GM18505 (cell line): Measurements from ENCODE around the gene IL5RA.

Experiments used
- ATAC-seq: cut with Tn5 transposase; IDR thresholded peaks from one replicate; pipeline ENCODE4 v1.9.1; 2021; ENCODE audit not compliant: unreplicated experiment
- POLR2A ChIP-seq: IDR thresholded peaks from 4 replicates; pipeline ENCODE4 v1.6.1; 2011; ENCODE audit warnings: borderline replicate concordance; ENCODE audit not compliant: insufficient read depth, insufficient read length; ENCODE audit errors: extremely low read depth

IL5RA gene, protein sequence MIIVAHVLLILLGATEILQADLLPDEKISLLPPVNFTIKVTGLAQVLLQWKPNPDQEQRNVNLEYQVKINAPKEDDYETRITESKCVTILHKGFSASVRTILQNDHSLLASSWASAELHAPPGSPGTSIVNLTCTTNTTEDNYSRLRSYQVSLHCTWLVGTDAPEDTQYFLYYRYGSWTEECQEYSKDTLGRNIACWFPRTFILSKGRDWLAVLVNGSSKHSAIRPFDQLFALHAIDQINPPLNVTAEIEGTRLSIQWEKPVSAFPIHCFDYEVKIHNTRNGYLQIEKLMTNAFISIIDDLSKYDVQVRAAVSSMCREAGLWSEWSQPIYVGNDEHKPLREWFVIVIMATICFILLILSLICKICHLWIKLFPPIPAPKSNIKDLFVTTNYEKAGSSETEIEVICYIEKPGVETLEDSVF

DNA sequence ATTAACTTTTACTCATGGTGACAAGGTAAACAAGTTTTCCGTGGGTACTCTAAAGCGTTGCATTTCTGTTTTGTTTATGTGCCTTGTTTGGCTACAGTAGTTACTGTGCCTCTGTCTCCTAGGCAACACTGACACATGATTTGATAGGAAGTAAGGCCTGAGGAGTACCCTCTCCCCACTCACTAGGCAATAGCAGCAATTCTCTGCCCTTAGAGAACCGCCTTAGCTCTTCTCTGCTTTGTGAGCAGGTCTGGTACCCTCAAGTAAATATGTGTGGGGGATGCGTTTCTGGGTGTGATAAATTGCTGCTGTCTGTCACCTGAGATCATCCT is at the start of gene IL5RA:
Gene IL5RA, minus strand, starts transcription at position 76 of the 332 bp plus-strand sequence. CDS start 5,390 bp downstream, outside the sequence.
- peak; percentile 61 for ATAC-seq
- TF ChIP-seq POLR2A: no peak

DNA sequence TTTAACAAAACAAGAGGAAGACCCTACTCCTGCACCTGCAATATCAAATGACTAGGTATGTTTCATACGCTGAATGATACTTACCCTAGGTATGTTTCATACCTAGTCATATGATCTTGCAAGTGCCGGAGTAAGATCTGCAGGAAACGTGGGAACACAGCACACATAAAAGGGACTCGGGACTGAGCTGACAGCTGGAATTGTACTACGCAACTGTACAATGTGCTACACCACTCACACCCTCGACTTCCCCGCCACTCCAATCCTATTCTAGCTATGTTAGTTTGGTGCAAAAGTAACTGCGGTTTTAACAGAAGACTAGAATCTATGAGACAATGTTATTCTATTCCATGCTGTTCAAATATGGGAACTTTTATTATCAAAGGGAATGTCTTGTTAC is 47.3 kb upstream of the IL5RA start:
- no peak for ATAC-seq
- TF ChIP-seq POLR2A: no peak

DNA sequence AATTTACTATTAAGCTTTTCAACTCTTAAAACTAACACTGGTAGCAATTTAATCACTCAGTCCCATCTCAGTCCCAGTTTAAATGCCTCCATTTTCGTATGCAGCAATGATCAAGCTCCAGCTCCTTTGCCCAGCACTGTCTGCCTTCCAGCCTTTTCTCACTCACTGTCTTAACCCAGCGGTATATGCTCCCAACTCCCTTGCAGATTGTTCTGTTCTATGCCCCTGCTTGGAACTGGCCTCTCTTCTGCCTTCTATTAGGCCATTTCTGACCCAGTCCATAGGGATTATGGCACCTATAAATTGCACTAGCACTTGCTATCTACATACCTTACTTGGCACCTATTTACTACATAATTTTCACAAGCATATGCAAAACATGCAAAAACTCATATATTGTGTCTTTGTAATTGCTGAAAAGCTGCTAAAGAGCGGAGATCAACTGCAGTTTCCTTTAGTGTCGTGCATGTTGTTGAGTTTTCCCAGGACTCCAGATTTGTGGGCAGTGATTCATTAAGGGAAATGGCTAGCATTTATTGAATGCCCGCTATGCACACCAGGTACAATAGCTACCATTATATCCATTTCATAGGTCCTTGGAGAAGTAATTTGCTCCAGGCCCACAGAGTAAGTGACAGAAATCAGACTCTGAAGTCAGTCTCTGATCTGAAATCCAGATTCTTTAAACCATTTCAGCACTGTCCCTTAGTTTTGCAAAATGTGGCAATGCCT is 44.9 kb upstream of the IL5RA start:
- no peak for TF ChIP-seq POLR2A
- no peak for ATAC-seq

DNA sequence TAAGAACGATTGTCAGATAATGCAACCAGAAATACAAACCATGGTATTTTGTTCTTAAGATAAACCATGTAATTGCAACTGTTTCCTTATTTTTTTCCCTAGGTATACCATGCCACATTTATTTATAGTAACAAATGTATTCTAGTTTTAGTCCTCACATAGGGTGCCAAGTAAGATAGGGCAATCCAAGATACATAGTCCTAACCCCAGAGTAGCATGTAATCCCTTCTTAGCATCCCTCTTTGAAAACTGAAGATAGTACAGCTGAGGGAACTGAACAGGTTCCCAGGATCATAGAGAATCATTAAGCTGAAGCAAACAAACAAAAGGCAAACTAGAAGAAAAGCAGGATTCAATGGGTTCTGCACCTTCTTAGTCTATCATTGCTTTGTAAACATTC is 41.3 kb upstream of the IL5RA start:
- no peak for TF ChIP-seq POLR2A
- ATAC-seq: no peak

DNA sequence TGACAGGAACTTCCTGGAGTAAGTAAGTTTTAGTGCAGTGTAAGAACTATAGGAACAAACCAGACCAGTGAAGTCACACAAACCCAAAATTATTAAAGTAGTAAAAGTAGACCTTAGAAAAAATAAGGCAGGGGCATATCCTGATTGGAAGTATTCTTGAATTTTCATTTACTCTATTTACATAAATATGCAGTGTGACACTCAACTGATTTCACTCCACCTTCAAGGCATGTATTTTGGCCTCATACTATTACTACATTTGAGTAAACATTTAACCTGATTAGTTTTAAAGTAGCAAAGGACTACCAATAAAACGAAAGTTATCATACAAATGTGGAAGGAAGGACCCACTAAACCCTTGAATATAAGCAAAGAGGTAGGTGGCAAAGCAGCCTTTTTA is 39.4 kb upstream of the IL5RA start:
- ATAC-seq: no peak
- no peak for TF ChIP-seq POLR2A

DNA sequence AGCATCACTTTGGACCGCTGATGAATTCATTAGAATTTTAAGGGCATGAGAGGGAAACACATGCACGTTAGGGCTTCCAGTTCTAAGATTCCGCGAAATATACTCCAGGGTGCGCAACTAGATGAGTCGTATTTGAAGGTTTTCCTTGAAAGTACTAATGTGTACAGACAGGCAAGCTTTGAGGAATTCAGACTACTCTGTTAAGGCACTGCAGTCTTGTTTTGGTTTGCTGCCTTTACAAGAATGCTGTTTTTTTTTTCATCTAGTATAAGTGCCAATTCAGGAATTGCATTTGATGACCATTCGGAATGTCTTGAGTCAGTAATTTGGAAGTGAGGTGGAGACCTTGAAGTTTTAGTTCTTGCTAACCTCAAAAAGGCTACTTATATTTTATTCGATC is 35.7 kb upstream of the IL5RA start:
- TF ChIP-seq POLR2A: no peak
- no peak for ATAC-seq

DNA sequence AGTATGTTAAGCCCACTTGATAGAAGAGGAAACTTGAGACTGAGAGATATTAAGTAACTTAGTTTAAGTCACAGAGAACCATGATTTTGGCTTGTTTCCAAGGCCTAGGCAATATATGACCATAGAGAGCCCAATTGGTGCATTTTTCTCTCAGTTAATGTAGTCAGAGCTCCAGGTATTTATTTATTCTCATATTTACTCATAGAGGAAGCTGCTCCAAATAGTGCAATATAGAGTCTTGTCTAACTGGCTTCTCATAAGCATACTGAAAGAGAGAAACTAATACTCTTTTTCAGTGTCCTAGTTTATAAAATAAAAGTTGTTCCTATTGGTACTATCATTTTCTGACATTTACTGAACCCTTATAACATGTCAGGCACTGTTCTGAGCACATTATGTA is 31.8 kb upstream of the IL5RA start:
- ATAC-seq: no peak
- no peak for TF ChIP-seq POLR2A

DNA sequence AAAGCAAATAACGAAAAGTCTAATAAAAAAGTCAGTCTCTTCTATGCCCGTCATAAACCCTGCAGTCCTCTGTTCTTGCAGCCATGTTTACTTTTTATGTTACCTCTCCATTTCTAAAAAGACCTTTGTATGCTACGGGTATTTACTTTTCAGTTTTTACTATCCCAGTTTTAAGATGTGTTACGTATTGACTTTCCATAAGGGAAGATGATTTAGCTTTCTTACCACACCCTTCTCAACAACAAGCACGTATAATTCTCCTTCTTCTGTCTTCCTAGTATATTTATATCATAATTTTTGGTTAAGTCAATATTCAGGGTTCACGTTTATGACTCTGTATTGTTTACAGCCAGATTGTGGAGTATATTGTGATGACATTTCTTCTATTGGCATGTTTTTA is 27.4 kb upstream of the IL5RA start:
- no peak for TF ChIP-seq POLR2A
- ATAC-seq: no peak

DNA sequence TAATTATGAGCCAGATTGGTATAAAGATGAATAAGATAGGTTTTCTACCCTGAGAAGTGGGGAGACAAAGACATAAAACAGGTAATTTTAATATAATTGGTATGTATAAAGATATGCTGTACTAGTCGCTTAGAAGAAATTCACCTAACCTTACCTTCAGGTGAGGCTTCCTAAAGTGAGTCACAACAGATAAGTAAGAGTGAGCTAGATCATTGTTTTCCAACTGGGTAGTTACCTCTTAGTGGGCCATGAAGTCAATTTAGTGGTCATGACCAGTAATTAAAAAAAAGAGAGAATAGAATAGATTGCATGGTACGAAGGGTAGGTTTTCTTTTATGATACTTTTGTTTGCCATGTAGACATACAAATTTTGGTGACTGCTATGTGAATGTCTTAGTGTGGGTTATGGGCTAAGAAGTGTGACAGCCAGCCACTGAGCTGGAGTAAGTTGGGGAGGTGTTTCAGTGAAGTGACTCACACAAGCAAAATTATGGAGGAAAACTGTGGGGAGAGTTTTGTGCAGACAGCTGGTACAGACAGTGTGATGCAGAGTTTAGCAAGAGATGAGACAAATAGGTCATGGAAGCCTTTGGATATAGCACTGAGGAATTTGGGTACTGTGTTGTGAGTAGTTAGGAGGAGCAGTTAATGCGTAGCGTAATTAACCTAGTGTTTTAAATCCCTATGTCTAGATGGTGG is 24.7 kb upstream of the IL5RA start:
- no peak for TF ChIP-seq POLR2A
- ATAC-seq: no peak

DNA sequence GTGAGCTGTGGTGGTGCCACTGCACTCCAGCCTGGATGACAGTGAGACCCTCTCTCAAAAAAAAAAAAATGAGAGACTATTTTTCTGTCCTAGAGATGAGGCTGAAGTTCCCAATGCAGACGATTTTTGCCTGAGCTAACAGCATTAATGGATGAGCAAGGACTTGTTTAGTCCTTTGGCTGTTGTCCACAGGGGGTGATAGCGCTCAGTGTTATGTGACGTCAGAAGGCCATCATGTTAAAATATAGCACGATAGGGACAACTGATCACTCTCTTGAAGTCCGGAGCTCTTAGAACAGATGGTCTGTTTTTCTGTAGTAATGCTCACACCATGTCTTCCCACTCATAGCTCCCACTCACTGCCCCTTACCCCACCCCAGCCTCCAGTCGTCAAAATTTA is 23.3 kb upstream of the IL5RA start:
- no peak for ATAC-seq
- no peak for TF ChIP-seq POLR2A

DNA sequence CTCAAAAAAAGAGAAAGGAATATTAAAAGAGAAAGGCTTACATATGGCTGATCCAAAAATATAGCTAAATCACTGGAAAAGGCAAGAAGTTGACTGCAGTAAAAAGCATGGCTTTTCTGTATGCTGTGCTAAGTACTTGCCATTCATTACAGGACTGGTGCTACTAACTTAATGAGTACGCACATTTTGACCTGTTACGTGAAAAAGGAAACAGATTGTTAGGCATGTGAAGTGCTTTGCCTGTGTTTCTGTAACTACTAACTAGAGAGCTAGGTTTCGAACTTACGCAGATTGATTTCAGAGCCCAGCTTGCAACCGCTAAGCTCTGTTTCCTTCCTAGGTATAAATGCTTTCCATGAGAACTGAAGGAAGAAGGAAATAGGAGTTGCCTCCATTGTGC is 19.4 kb upstream of the IL5RA start:
- TF ChIP-seq POLR2A: no peak
- ATAC-seq: no peak

DNA sequence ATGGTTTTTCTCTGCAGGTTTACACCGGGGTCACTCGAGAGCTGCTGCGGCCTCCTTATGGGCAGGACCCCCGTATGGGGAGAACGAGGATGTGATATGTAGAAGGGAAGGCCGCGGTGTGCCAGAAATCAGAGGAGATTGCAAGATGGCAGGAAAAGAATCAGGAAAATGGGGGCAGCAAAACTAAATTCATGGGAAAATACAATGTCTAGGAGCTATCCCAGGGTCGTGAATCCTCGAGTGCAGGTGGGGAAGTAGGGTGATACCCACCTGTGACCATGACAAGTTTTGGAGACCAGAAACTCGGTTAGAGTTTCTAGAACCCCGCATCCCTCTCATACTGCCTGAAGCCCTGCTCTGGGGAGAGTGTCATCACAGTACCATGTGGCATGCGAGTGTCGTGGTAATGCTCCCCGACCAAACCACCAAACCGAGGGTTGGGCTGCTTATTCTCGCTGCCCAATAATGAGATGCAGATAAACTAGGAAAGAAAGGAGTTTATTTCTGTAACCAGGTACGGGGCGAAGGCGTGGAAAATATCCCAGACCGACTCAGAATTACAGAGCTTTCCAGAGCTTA is 17.3 kb upstream of the IL5RA start:
- peak; percentile 39 for TF ChIP-seq POLR2A
- ATAC-seq: no peak
